Endodermal cell (in vitro differentiated cells): ENCODE data around the gene OLFML3. TPM values are rescaled to one million over a fixed set of nuclear protein-coding genes. Genes with fewer than 3 reads are reported as not detected.

Experiments
- DNase-seq: peaks from one replicate; pipeline ENCODE4 v3.0.0-alpha.2; 2017
- H3K27ac ChIP-seq: 2 replicates; pipeline ENCODE4 v1.5.1; 2013; ENCODE audit warnings: mild to moderate bottlenecking, low read depth, low read length, moderate library complexity
- H3K27me3 ChIP-seq: 2 replicates; pipeline ENCODE4 v1.6.1; 2013; ENCODE audit warnings: mild to moderate bottlenecking, low read length, moderate library complexity; ENCODE audit not compliant: insufficient read depth, control insufficient read depth, poor library complexity, severe bottlenecking
- H3K36me3 ChIP-seq: 2 replicates; pipeline ENCODE4 v1.7.0; 2013; ENCODE audit warnings: mild to moderate bottlenecking, low read length, moderate library complexity; ENCODE audit not compliant: control insufficient read depth, insufficient read depth
- H3K4me1 ChIP-seq: one replicate; pipeline ENCODE4 v1.7.0; 2013; ENCODE audit warnings: low read length; ENCODE audit not compliant: control insufficient read depth, insufficient read depth
- H3K4me3 ChIP-seq: 2 replicates; pipeline ENCODE4 v1.5.1; 2013; ENCODE audit warnings: mild to moderate bottlenecking, low read length, moderate library complexity
- H3K9ac ChIP-seq: 2 replicates; pipeline ENCODE4 v1.6.1; 2013; ENCODE audit warnings: mild to moderate bottlenecking, low read length, moderate library complexity; ENCODE audit not compliant: poor library complexity, severe bottlenecking; ENCODE audit errors: extremely low read depth
- H3K9me3 ChIP-seq: 2 replicates; pipeline ENCODE4 v1.6.1; 2013; ENCODE audit warnings: mild to moderate bottlenecking, low read length, moderate library complexity; ENCODE audit not compliant: control insufficient read depth
- H3K27ac Mint-ChIP-seq: 2 replicates; pipeline ENCODE4 v1.8.0; 2020; ENCODE audit warnings: mixed read lengths
- H3K27me3 Mint-ChIP-seq: 2 replicates; pipeline ENCODE4 v1.8.0; 2021; ENCODE audit warnings: mild to moderate bottlenecking, mixed read lengths; ENCODE audit not compliant: insufficient read depth
- H3K36me3 Mint-ChIP-seq: 2 replicates; pipeline ENCODE4 v1.8.0; 2020; ENCODE audit warnings: low read depth, mixed read lengths
- H3K4me1 Mint-ChIP-seq: 2 replicates; pipeline ENCODE4 v1.8.0; 2020; ENCODE audit warnings: mixed read lengths
- H3K4me3 Mint-ChIP-seq: 2 replicates; pipeline ENCODE4 v1.8.0; 2020; ENCODE audit warnings: mild to moderate bottlenecking, moderate library complexity, mixed read lengths
- H3K9me3 Mint-ChIP-seq: 2 replicates; pipeline ENCODE4 v1.8.0; 2020; ENCODE audit warnings: mild to moderate bottlenecking, mixed read lengths
- CTCF ChIP-seq: fragments of 200-600 bp; sonication (generic); conservative IDR thresholded peaks from 2 replicates; pipeline ENCODE4 v1.5.0; 2021; ENCODE audit warnings: antibody characterized with exemption, mild to moderate bottlenecking
- WGBS, 2 experiments: methylation state at CpG; one replicate each; pipeline versions ENCODE4 v1.1.5 to v1.1.7; 2013; ENCODE audit warnings: missing lambda C conversion rate in 2 of 2, mixed read lengths in 1 of 2; ENCODE audit not compliant: insufficient coverage in 1 of 2, insufficient read length in 1 of 2; 5-methylcytosine and 5-hydroxymethylcytosine counted together
- total RNA-seq, 2 donors: library from RNA; stranded (reverse); fragmentation: NEBNext Ultra II Directional in 1 of 2; extraction: Animal tissue kit (Norgen Biotek cat#: 25700) in 1 of 2; gene quantifications; 2 replicates in 1 of 2; 3 replicates in 1 of 2; pipeline ENCODE4 v1.2.1, GENCODE V29; 2021

The OLFML3 gene
- total RNA-seq, 2 donors from 2014 or later: 4.3 to 14.8 TPM

- WGBS, 2 experiments: 93 to 96% methylated on average over 2 to 5 of the region's 5 CpGs
- peaks cover 29% of the 10 kb centered on the region for H3K9me3 Mint-ChIP-seq
- Histone ChIP-seq H3K9me3 (peaks cover 37% of the 10 kb centered on the region), H3K4me3 (no peak overlapping the region), H3K4me1 (no peaks in the 10 kb centered on the region), H3K27me3 (peaks cover 62% of the 10 kb centered on the region), H3K27ac (no peak overlapping the region), H3K36me3 (no peaks in the 10 kb centered on the region), H3K9ac (no peak overlapping the region)
- TF ChIP-seq CTCF: no peak
- no peaks in the 10 kb centered on the region for H3K4me1 Mint-ChIP-seq
- no peak for DNase-seq
- H3K27ac Mint-ChIP-seq: no peak overlapping the region
- H3K36me3 Mint-ChIP-seq: peaks cover 7% of the 10 kb centered on the region
- H3K4me3 Mint-ChIP-seq: no peak overlapping the region
- peaks cover 70% of the 10 kb centered on the region for H3K27me3 Mint-ChIP-seq
These were observed 13.8 kb downstream of the OLFML3 start for GRCh38 chr1:113993072-113993471.

DNA sequence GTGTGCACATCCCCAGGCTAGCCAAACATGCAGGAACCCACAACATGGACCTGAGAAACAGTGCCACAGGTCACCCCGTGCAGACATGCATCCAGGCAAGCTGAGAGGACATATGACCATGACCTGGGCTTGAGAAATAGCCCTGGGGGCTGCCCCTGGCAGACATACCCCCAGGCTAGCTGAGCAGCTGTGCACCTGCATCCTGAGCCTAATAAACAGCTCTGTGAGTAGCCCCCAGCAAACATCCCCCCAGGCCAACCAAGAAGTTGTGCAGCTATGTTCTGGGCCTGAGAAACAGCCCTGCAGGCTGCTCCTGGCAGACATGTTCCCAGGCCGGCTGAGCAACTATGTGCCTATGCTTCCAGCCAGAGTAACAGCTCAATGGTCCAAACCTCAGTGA, 14.5 kb downstream of the OLFML3 start:
- Histone ChIP-seq H3K36me3 (no peaks in the 10 kb centered on the region), H3K9ac (no peak overlapping the region), H3K9me3 (peaks cover 37% of the 10 kb centered on the region), H3K27me3 (peaks cover 69% of the 10 kb centered on the region), H3K4me3 (no peak overlapping the region), H3K4me1 (no peaks in the 10 kb centered on the region), H3K27ac (no peak overlapping the region)
- TF ChIP-seq CTCF: no peak
- DNase-seq: no peak
- 94 to 100% methylated on average over 2 of the region's 2 CpGs for WGBS, 2 experiments
- no peak overlapping the region for H3K27ac Mint-ChIP-seq
- H3K4me1 Mint-ChIP-seq: peaks cover 3% of the 10 kb centered on the region
- no peak overlapping the region for H3K4me3 Mint-ChIP-seq
- peaks cover 7% of the 10 kb centered on the region for H3K36me3 Mint-ChIP-seq
- H3K9me3 Mint-ChIP-seq: peaks cover 27% of the 10 kb centered on the region
- peaks cover 75% of the 10 kb centered on the region for H3K27me3 Mint-ChIP-seq

- no peak for DNase-seq
- peaks cover 37% of the 10 kb centered on the region for H3K9me3 ChIP-seq
- no peak overlapping the region for H3K4me3 ChIP-seq
- no peak overlapping the region for H3K27ac ChIP-seq
- no peaks in the 10 kb centered on the region for H3K36me3 ChIP-seq
- TF ChIP-seq CTCF: no peak
- Mint-ChIP-seq H3K9me3 (peaks cover 27% of the 10 kb centered on the region), H3K4me3 (no peak overlapping the region), H3K4me1 (peaks cover 17% of the 10 kb centered on the region), H3K27ac (no peak overlapping the region), H3K27me3 (peaks cover 68% of the 10 kb centered on the region), H3K36me3 (peaks cover 7% of the 10 kb centered on the region)
- no peak overlapping the region for H3K9ac ChIP-seq
- H3K27me3 ChIP-seq: peaks cover 67% of the 10 kb centered on the region
- H3K4me1 ChIP-seq: peaks cover 6% of the 10 kb centered on the region
- 91 to 95% methylated on average over 1 to 2 of the region's 2 CpGs for WGBS, 2 experiments
These were observed 16.1 kb downstream of the OLFML3 start for GRCh38 chr1:113995382-113995781.
